Activated CD4-positive, alpha-beta memory T cell treated with anti-CD3 and anti-CD28 coated beads for 36 hours (primary cell): ENCODE data around the gene CD300LD. TPM values are rescaled to one million over a fixed set of nuclear protein-coding genes. Genes with fewer than 3 reads are reported as not detected.

Experiments
- CTCF ChIA-PET: fragments of 350-600 bp; sonication (Branson Sonifier 250); formaldehyde crosslinking; loops from one replicate; lab custom pipeline; 2021; ENCODE audit warnings: antibody characterized with exemption, inconsistent platforms; lab: Charles Lee
- POLR2A ChIA-PET: fragments of 350-600 bp; sonication (Branson Sonifier 250); formaldehyde crosslinking; loops from one replicate; lab custom pipeline; 2021; ENCODE audit warnings: antibody characterized with exemption; lab: Charles Lee
- DNase-seq: peaks from one replicate; pipeline ENCODE4 v3.0.0-alpha.2; 2020
- H3K27ac Mint-ChIP-seq: one replicate; pipeline ENCODE4 v1.8.0; 2021; ENCODE audit warnings: mixed read lengths
- H3K27me3 Mint-ChIP-seq: one replicate; pipeline ENCODE4 v1.8.0; 2021; ENCODE audit warnings: mixed read lengths
- H3K36me3 Mint-ChIP-seq: one replicate; pipeline ENCODE4 v1.8.0; 2021; ENCODE audit warnings: mixed read lengths
- H3K4me1 Mint-ChIP-seq: one replicate; pipeline ENCODE4 v1.8.0; 2021; ENCODE audit warnings: low read depth, mixed read lengths
- H3K4me3 Mint-ChIP-seq: one replicate; pipeline ENCODE4 v1.8.0; 2021; ENCODE audit warnings: mild to moderate bottlenecking, mixed read lengths
- H3K9me3 Mint-ChIP-seq: one replicate; pipeline ENCODE4 v1.8.0; 2021; ENCODE audit warnings: mixed read lengths
- intact Hi-C: fragments of 100-400 bp; cut with micrococcal nuclease; formaldehyde crosslinking; loops from one replicate; pipeline ENCODE4 v1.15.1; 2023
- total RNA-seq, 2 experiments: library from RNA; stranded (reverse); gene quantifications; one replicate each; pipeline ENCODE4 v1.2.3, GENCODE V29; 2021

Gene CD300LD
- total RNA-seq, 2 experiments from 2014 or later: not detected

DNA sequence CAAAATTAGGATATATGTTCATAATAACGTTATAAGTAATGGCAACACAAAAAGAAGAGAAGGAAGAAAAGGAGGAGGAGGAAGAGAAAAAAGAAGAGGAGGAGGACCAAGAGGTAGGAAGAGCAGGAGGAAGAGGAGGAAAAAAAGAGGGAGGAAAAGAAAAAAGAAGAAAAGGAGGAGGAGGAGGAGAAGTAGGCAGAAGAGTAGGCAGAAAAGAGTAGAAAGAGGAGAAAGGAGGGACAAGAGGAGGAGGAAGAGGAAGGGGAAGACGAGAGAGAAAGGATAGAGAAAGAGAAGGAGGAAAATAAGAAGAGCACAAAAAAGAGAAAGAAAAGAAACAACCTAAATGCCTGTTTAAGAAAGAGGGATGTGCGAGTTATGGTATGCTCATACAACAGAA is 55.2 kb downstream of the CD300LD start:
- ChIA-PET POLR2A (no interaction called here), CTCF (no interaction called here)
- Mint-ChIP-seq H3K4me3 (no peak overlapping the region), H3K36me3 (no peaks in the 10 kb centered on the region), H3K4me1 (peaks cover 2% of the 10 kb centered on the region), H3K9me3 (no peaks in the 10 kb centered on the region), H3K27me3 (peaks cover 15% of the 10 kb centered on the region), H3K27ac (no peak overlapping the region)
- no peak for DNase-seq
- intact Hi-C loops: no loop called here

DNA sequence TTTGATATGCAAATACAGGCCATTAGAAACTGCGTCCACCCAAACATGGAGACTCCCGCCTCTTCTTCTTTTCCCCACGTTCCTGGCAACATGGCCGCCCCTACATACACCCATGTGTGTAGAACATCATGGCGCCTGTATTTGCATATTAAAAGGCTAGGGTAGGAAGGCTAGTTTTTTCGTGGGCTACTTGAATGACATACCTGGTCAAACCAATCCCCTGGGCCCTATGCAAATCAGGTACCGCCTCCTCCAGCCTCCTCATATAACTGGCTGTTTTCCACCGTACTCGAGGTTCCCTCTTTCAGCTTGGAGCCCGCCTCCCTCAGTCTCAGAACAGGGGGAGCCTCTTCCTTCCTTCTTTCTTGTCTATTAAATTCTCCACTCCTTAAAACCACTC is 60.0 kb downstream of the CD300LD start:
- H3K27me3 Mint-ChIP-seq: peaks cover 21% of the 10 kb centered on the region
- POLR2A ChIA-PET: no interaction called here

DNA sequence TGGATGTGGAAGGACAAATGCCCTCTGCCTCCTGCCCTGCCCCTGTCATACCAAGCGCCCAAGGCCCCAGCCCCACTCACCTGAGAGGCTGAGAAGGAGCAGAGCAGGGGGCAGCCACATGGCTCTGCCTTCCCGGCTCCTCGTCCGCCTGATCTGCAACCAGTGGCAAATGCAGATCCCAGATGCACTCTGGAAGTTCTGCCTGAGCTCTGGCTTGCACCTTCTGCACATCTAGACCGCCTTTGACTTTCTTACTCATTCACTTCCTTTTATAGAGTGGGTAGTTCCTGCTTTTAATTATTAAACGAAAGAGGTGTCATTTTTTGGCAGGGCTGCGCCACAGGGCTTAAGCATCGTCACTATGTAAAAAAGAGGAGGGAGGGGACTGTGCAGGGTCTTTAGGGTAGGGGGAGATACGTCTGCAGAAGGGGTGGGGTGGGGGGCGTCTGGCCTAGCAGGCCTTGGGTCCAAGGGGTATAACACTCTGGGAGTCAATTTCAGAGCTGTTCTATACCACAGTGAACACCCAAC is 60.8 kb downstream of the CD300LD start, which contains the start of gene CD300LB:
TSS of gene CD300LB (minus strand) at position 245 of the 531 bp plus-strand sequence. CDS start at position 120, 125 bp downstream.
- H3K27me3 Mint-ChIP-seq: peaks cover 23% of the 10 kb centered on the region
- no peaks in the 10 kb centered on the region for H3K9me3 Mint-ChIP-seq
- DNase-seq: no peak
- H3K27ac Mint-ChIP-seq: no peak within 1 kb of the TSS
- H3K4me3 Mint-ChIP-seq: no peak within 1 kb of the TSS
- intact Hi-C loops: no loop called here
- peaks cover 2% of the 10 kb centered on the region for H3K4me1 Mint-ChIP-seq
- H3K36me3 Mint-ChIP-seq: no peaks in the 10 kb centered on the region
- ChIA-PET CTCF (interaction anchor here (0.9 to 2.2 kb wide), 4 partner anchors 93 to 163 kb away, joined by 3 to 24 read pairs (median 6); partner anchors contain the start of gene GPR142), POLR2A (no interaction called here)

More for the DNA sequence above, 60.0 kb downstream of the CD300LD start:
- intact Hi-C loops: loop anchor here (2.0 kb wide), 1 partner anchor 163 kb away; no protein-coding TSS in a partner anchor
- H3K27ac Mint-ChIP-seq: no peak overlapping the region
- CTCF ChIA-PET: interaction anchor here (0.9 to 2.2 kb wide), 7 partner anchors 20 to 163 kb away, joined by 3 to 24 read pairs (median 4); partner anchors contain the start of gene GPR142
- no peaks in the 10 kb centered on the region for H3K9me3 Mint-ChIP-seq
- no peaks in the 10 kb centered on the region for H3K36me3 Mint-ChIP-seq
- DNase-seq: no peak
- H3K4me3 Mint-ChIP-seq: no peak overlapping the region
- peaks cover 2% of the 10 kb centered on the region for H3K4me1 Mint-ChIP-seq

DNA sequence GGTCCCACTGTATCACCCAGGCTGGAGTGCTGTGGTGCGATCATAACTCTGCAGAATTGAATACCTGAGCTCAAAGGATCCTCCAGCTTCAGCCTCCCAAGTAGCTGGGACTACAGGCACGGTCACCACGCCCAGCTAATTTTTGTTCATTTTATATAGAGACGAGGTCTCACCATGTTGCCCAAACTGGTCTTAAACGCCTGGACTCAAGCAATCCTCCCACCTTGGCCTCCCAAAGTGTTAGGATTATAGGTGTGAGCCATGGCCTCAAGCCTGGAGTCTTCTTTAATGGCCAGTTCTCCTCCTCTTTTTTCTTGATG is 61.3 kb downstream of the CD300LD start:
- CTCF ChIA-PET: interaction anchor here (1.0 to 2.0 kb wide), 4 partner anchors 36 to 169 kb away, joined by 3 to 7 read pairs (median 4); partner anchors contain the start of genes BTBD17 and GPR142
- intact Hi-C loops: no loop called here
- POLR2A ChIA-PET: no interaction called here
- Mint-ChIP-seq H3K9me3 (no peaks in the 10 kb centered on the region), H3K27me3 (peaks cover 23% of the 10 kb centered on the region), H3K36me3 (no peaks in the 10 kb centered on the region), H3K4me3 (no peak overlapping the region), H3K27ac (no peak overlapping the region), H3K4me1 (peaks cover 2% of the 10 kb centered on the region)
- no peak for DNase-seq

Other genes with a start within 250 kb of the CD300LD start
- not detected for gene BTBD17, start 230.4 kb downstream of the CD300LD start, total RNA-seq
- gene GPR142, start 224.8 kb downstream of the CD300LD start, total RNA-seq: not detected
- gene GPRC5C, start 160.2 kb downstream of the CD300LD start, total RNA-seq: under 1 TPM; 0.40 to 0.41 TPM
- 10 to 100 TPM; 11.3 to 12.3 TPM for gene CD300A, start 125.6 kb downstream of the CD300LD start, total RNA-seq
- gene CD300LB, start 60.8 kb downstream of the CD300LD start, total RNA-seq: not detected
- gene CD300C, start 46.2 kb downstream of the CD300LD start, total RNA-seq: under 1 TPM in 1 of 2 experiments, not detected in 1; 0.14 TPM
- gene CD300H, start 24.8 kb downstream of the CD300LD start, total RNA-seq: not detected
- gene CD300E, start 31.5 kb upstream of the CD300LD start, total RNA-seq: not detected
- not detected for gene CD300LF, start 120.6 kb upstream of the CD300LD start, total RNA-seq
- 1 to 10 TPM; 6.5 to 7.0 TPM for gene RAB37, start 145.0 kb upstream of the CD300LD start, total RNA-seq
- 100 to 1,000 TPM; 136 TPM for gene NHERF1, start 156.3 kb upstream of the CD300LD start, total RNA-seq
- gene NAT9, start 184.1 kb upstream of the CD300LD start, total RNA-seq: 10 to 100 TPM; 42.9 to 46.9 TPM